ENCODE measurements around the gene KRTAP19-2. TPM values are rescaled to one million over a fixed set of nuclear protein-coding genes. Genes with fewer than 3 reads are reported as not detected.
"Not testable (repeated sequence)": the region's sequence is repeated elsewhere in the genome, so short reads cannot be mapped to it uniquely, and the experiment has no call there.

Gene KRTAP19-2, protein sequence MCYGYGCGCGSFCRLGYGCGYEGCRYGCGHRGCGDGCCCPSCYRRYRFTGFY
- not detected for total RNA-seq

DNA sequence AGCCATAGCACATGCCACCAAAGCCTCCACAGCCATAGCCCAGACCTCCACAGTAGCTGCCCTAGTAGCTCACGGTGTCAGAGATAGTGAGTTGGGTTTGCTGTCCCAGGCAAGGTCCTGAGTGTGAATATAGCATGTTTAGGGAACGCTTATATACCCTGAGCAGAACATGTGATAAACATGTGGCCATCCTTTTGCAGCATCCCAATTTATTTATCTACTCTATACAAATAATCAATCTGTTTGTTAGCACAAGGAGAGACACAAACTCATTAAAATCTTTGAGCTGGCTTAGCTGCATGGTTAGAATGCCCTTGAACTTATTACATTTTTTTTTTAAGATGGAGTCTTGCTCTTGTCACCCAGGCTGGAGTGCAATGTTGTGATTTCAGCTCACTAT, at the start of gene KRTAP19-2:
KRTAP19-2 (minus strand) TSS at position 101 of the 400 bp plus-strand sequence; CDS start at position 13, 88 bp downstream.
- no peak for DNase-seq

DNA sequence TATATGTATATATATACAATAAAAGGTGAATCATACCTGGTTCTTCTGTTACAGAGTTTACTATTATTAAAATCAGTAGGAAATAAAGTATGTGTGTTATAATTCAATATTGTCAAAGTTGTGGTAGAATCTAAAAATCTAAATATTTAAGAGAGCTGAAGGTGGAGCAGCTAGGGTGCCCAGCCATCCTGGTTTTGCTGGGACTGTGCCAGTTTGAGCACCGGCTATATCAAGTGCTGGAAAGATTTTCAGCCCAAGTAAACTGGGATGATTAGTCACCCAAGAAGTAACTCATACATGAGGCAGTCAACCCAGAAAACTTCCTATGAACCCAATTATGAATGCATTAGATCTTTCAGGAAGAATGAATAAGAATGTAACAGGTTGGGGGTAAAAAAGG, 31.6 kb upstream of the KRTAP19-2 start:
- TF ChIP-seq, protein P1, sequence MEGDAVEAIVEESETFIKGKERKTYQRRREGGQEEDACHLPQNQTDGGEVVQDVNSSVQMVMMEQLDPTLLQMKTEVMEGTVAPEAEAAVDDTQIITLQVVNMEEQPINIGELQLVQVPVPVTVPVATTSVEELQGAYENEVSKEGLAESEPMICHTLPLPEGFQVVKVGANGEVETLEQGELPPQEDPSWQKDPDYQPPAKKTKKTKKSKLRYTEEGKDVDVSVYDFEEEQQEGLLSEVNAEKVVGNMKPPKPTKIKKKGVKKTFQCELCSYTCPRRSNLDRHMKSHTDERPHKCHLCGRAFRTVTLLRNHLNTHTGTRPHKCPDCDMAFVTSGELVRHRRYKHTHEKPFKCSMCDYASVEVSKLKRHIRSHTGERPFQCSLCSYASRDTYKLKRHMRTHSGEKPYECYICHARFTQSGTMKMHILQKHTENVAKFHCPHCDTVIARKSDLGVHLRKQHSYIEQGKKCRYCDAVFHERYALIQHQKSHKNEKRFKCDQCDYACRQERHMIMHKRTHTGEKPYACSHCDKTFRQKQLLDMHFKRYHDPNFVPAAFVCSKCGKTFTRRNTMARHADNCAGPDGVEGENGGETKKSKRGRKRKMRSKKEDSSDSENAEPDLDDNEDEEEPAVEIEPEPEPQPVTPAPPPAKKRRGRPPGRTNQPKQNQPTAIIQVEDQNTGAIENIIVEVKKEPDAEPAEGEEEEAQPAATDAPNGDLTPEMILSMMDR (IDR thresholded peaks at IDR 0.05): no peak
- Histone ChIP-seq H3K9ac (ENCODE audit: low read depth in 2 of 2, low read length in 2 of 2) (no peak overlapping the region), H3K9me3 (peaks cover 4% of the 10 kb centered on the region), H3K4me1 (no peaks in the 10 kb centered on the region), H3K27ac (no peak overlapping the region), H3K36me3 (no peaks in the 10 kb centered on the region), H3K27me3 (no peaks in the 10 kb centered on the region), H3K4me3 (no peak overlapping the region)
- no peak for DNase-seq
- intact Hi-C loops (cut with DNase I): no loop called here

More for the DNA sequence above, at the start of gene KRTAP19-2:
- Histone ChIP-seq H3K27me3 (no peaks in the 10 kb centered on the region), H3K4me3 (no peak within 1 kb of the TSS), H3K27ac (no peak within 1 kb of the TSS), H3K9me3 (no peaks in the 10 kb centered on the region), H3K36me3 (no peaks in the 10 kb centered on the region), H3K4me1 (no peaks in the 10 kb centered on the region), H3K9ac (ENCODE audit: low read depth in 2 of 2, low read length in 2 of 2) (no peak within 1 kb of the TSS)
- TF ChIP-seq, protein P1 (IDR thresholded peaks at IDR 0.05): no peak
- intact Hi-C loops (cut with DNase I): no loop called here

DNA sequence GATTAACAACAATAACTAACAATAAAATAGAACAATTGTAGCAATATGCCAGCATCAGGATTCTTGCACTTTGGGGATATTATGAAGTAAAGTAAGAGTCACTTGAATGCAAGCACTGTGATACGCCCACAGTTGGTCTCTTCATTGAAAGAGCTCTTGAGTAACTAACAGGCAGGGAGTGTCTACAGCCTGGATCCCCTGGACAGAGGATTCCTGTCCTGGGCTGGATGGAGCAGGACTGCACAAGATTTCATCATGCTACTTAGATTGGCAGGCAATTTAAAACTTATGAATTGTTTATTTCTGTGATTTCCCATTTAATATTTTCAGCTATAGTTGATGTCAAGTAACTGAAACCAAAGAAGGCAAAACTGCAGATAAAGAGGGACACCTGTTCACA, 28.4 kb upstream of the KRTAP19-2 start:
- intact Hi-C loops (cut with DNase I): no loop called here
- no peak overlapping the region for H3K4me3 ChIP-seq
- H3K27ac ChIP-seq: no peak overlapping the region
- no peaks in the 10 kb centered on the region for H3K4me1 ChIP-seq
- H3K9ac ChIP-seq (ENCODE audit: low read depth in 2 of 2, low read length in 2 of 2): no peak overlapping the region
- DNase-seq: no peak
- H3K36me3 ChIP-seq: no peaks in the 10 kb centered on the region
- H3K27me3 ChIP-seq: no peaks in the 10 kb centered on the region
- TF ChIP-seq, protein P1 (IDR thresholded peaks at IDR 0.05): no peak
- peaks cover 4% of the 10 kb centered on the region for H3K9me3 ChIP-seq

DNA sequence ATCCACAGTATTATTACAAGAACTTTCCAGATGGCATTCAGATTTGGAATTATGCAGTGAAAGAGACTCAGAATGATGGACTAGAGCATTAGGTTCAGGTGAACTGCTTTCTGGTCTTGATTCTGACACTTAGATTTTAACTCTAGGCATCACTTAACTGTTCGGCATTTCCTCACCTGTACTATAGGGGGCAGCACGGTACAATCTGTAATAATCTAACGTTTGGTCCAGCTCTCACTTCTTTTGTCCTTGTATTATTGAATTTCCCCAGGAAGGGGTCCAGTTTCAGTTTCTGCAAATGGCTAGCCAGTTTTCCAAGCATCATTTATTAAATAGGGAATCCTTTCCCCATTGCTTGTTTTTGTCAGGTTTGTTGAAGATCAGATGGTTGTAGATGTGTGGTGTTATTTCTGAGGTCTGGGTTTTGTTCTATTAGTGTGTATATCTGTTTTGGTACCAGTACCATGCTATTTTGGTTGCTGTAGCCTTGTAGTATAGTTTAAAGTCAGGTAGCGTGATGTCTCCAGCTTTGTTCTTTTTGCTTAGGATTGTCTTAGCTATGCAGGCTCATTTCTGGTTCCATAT, 18.5 kb upstream of the KRTAP19-2 start:
- H3K36me3 ChIP-seq; H3K9ac ChIP-seq (ENCODE audit: low read depth in 2 of 2, low read length in 2 of 2); intact Hi-C loops (cut with DNase I); H3K4me1 ChIP-seq; H3K27ac ChIP-seq; H3K4me3 ChIP-seq; H3K27me3 ChIP-seq; DNase-seq; H3K9me3 ChIP-seq: not testable (repeated sequence)

DNA sequence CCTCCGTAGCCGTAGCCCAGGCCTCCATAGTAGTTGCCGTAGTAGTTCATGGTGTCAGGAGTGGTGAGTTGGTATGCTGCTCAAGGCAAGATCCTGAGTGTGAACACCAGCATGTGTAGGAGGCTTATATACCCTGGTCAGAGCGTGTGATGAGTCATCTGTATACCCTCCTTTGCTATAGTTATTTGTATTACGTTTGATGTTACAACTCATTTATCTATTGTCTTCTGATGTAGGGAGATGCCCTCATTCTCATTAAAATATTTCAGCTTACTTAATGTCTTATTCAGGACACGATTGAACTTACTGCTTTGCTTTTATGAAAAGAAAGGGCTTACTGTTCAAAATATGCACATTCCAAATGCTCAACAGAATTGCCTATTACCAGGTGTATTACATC, 14.8 kb upstream of the KRTAP19-2 start, which contains the start of gene KRTAP19-5:
KRTAP19-5 (minus strand) TSS at position 101 of the 400 bp plus-strand sequence; CDS start at position 50, 51 bp downstream.
- TF ChIP-seq, protein P1 (IDR thresholded peaks at IDR 0.05): no peak

DNA sequence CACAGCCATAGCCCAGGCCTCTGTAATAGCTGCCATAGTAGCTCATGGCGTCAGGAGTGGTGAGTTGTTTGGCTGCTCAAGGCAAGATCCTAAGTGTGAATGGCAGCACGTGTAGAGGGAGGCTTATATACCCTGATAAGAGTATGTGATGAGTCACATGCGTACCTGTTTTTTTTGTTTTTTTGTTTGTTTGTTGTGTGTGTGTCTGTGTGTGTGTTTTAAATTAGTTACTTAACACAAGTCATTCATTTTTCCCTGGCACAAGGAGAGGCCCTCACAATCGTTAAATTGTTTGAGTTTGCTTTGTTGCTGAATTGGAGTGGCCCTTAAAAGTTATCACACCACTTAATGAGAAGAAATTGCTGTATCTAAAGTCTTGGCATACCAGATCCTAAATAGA, 9.8 kb upstream of the KRTAP19-2 start, which contains the start of gene KRTAP19-4:
KRTAP19-4 (minus strand) TSS at position 101 of the 400 bp plus-strand sequence; CDS start at position 46, 55 bp downstream.
- Histone ChIP-seq H3K27me3 (no peaks in the 10 kb centered on the region), H3K27ac (no peak within 1 kb of the TSS), H3K36me3 (no peaks in the 10 kb centered on the region), H3K9ac (ENCODE audit: low read depth in 2 of 2, low read length in 2 of 2) (no peak within 1 kb of the TSS), H3K9me3 (no peaks in the 10 kb centered on the region), H3K4me3 (no peak within 1 kb of the TSS), H3K4me1 (no peaks in the 10 kb centered on the region)
- DNase-seq: no peak
- TF ChIP-seq, protein P1 (IDR thresholded peaks at IDR 0.05): no peak
- intact Hi-C loops (cut with DNase I): no loop called here

More for the DNA sequence above, 14.8 kb upstream of the KRTAP19-2 start, which contains the start of gene KRTAP19-5:
- intact Hi-C loops (cut with DNase I): no loop called here
- Histone ChIP-seq H3K9ac (ENCODE audit: low read depth in 2 of 2, low read length in 2 of 2) (no peak within 1 kb of the TSS), H3K27ac (no peak within 1 kb of the TSS), H3K4me1 (no peaks in the 10 kb centered on the region), H3K36me3 (no peaks in the 10 kb centered on the region), H3K9me3 (no peaks in the 10 kb centered on the region), H3K4me3 (no peak within 1 kb of the TSS), H3K27me3 (no peaks in the 10 kb centered on the region)
- no peak for DNase-seq
